ENCODE measurements around the gene ARSA. TPM values are rescaled to one million over a fixed set of nuclear protein-coding genes. Genes with fewer than 3 reads are reported as not detected.

The ARSA gene
- total RNA-seq, 2 experiments from 2014 or later, result 31.6 to 34.4 TPM

- BruUV-seq (replicated peaks), result no TSS peak
- intact Hi-C loops (cut with micrococcal nuclease; ENCODE audit: unreplicated experiment), result no loop called here
- no peak overlapping the region for H2AFZ ChIP-seq (ENCODE audit: low read length)
- no peaks in the 10 kb centered on the region for H3K9me3 ChIP-seq (ENCODE audit: low read length)
- CTCF ChIA-PET (ENCODE audit: unreplicated experiment), result no interaction called here
- no peak overlapping the region for H3K4me3 ChIP-seq (ENCODE audit: low read depth, low read length, poor library complexity, severe bottlenecking)
- H3K4me1 ChIP-seq (ENCODE audit: insufficient read depth, low read length, poor library complexity, severe bottlenecking), result no peaks in the 10 kb centered on the region
- H3K9me2 ChIP-seq (ENCODE audit: insufficient read depth, low read length), result no peaks in the 10 kb centered on the region
- H4K20me1 ChIP-seq (ENCODE audit: insufficient read depth, low read length), result no peaks in the 10 kb centered on the region
- POLR2A ChIA-PET, result no interaction called here
- TF ChIP-seq EZH2phosphoT487 (IDR thresholded peaks at IDR 0.05; ENCODE audit: borderline replicate concordance, low read depth, low read length) (no peak), CTCF (conservative IDR thresholded peaks at IDR 0.05; ENCODE audit: low read length) (no peak)
- no peaks in the 10 kb centered on the region for H3K36me3 ChIP-seq (ENCODE audit: insufficient read depth, low read length)
- no peak overlapping the region for H3K4me2 ChIP-seq (ENCODE audit: low read length)
- no peak overlapping the region for H3K27ac ChIP-seq (ENCODE audit: low read depth, low read length, poor library complexity, severe bottlenecking)
- no peak for DNase-seq (ENCODE audit: low spot score)
- no peaks in the 10 kb centered on the region for H3K79me2 ChIP-seq (ENCODE audit: insufficient read depth, low read depth, low read length)
Measured at GRCh38 chr22:50603511-50604255, 24.3 kb downstream of the ARSA start.

- Histone ChIP-seq H3K27ac (ENCODE audit: low read depth, low read length, poor library complexity, severe bottlenecking) (no peak overlapping the region), H3K79me2 (ENCODE audit: insufficient read depth, low read depth, low read length) (no peaks in the 10 kb centered on the region), H3K4me2 (ENCODE audit: low read length) (no peak overlapping the region), H3K9me2 (ENCODE audit: insufficient read depth, low read length) (no peaks in the 10 kb centered on the region), H3K36me3 (ENCODE audit: insufficient read depth, low read length) (no peaks in the 10 kb centered on the region), H3K4me3 (ENCODE audit: low read depth, low read length, poor library complexity, severe bottlenecking) (no peak overlapping the region), H3K9me3 (ENCODE audit: low read length) (no peaks in the 10 kb centered on the region), H3K4me1 (ENCODE audit: insufficient read depth, low read length, poor library complexity, severe bottlenecking) (no peaks in the 10 kb centered on the region), H4K20me1 (ENCODE audit: insufficient read depth, low read length) (no peaks in the 10 kb centered on the region), H2AFZ (ENCODE audit: low read length) (no peak overlapping the region)
- TF ChIP-seq CTCF (conservative IDR thresholded peaks at IDR 0.05; ENCODE audit: low read length) (no peak), EZH2phosphoT487 (IDR thresholded peaks at IDR 0.05; ENCODE audit: borderline replicate concordance, low read depth, low read length) (no peak)
- no TSS peak for BruUV-seq (replicated peaks)
- intact Hi-C loops (cut with micrococcal nuclease; ENCODE audit: unreplicated experiment), result no loop called here
- DNase-seq (ENCODE audit: low spot score), result no peak
- CTCF ChIA-PET (ENCODE audit: unreplicated experiment), result no interaction called here
- POLR2A ChIA-PET, result no interaction called here
Measured at GRCh38 chr22:50602338-50602700, 25.6 kb downstream of the ARSA start.

- Histone ChIP-seq H3K9me3 (ENCODE audit: low read length) (no peaks in the 10 kb centered on the region), H3K27ac (ENCODE audit: low read depth, low read length, poor library complexity, severe bottlenecking) (no peak overlapping the region), H2AFZ (ENCODE audit: low read length) (no peak overlapping the region), H3K4me1 (ENCODE audit: insufficient read depth, low read length, poor library complexity, severe bottlenecking) (no peaks in the 10 kb centered on the region), H3K79me2 (ENCODE audit: insufficient read depth, low read depth, low read length) (no peaks in the 10 kb centered on the region), H3K4me2 (ENCODE audit: low read length) (no peak overlapping the region), H4K20me1 (ENCODE audit: insufficient read depth, low read length) (no peaks in the 10 kb centered on the region), H3K9me2 (ENCODE audit: insufficient read depth, low read length) (no peaks in the 10 kb centered on the region), H3K36me3 (ENCODE audit: insufficient read depth, low read length) (no peaks in the 10 kb centered on the region), H3K4me3 (ENCODE audit: low read depth, low read length, poor library complexity, severe bottlenecking) (no peak overlapping the region)
- no peak for DNase-seq (ENCODE audit: low spot score)
- CTCF ChIA-PET (ENCODE audit: unreplicated experiment), result no interaction called here
- TF ChIP-seq CTCF (conservative IDR thresholded peaks at IDR 0.05; ENCODE audit: low read length), result no peak
- no peak for TF ChIP-seq EZH2phosphoT487 (IDR thresholded peaks at IDR 0.05; ENCODE audit: borderline replicate concordance, low read depth, low read length)
- intact Hi-C loops (cut with micrococcal nuclease; ENCODE audit: unreplicated experiment), result no loop called here
- POLR2A ChIA-PET, result no interaction called here
- BruUV-seq (replicated peaks), result no TSS peak
Measured at GRCh38 chr22:50601669-50602337, 26.1 kb downstream of the ARSA start.
